Endothelial cell of umbilical vein (primary cell): ENCODE data around the gene KIF21B. TPM values are rescaled to one million over a fixed set of nuclear protein-coding genes. Genes with fewer than 3 reads are reported as not detected.

ENCODE experiments used
- BruUV-seq: library from RNA; stranded (reverse); fragments of 400-500 nt; replicated peaks from 2 replicates; lab custom pipeline; 2021; lab: Mats Ljungman, UMichigan
- CTCF ChIA-PET: fragments of 300-600, 350-600 bp; sonication (Branson Sonifier 250); formaldehyde crosslinking; loops from one replicate; lab custom pipeline; 2021; ENCODE audit warnings: antibody characterized with exemption, inconsistent platforms; lab: Charles Lee
- POLR2A ChIA-PET: fragments of 300-600, 350-600 bp; sonication (Branson Sonifier 250); formaldehyde crosslinking; loops from one replicate; lab custom pipeline; 2021; ENCODE audit warnings: antibody characterized with exemption, inconsistent platforms; lab: Charles Lee
- DNase-seq: peaks from one replicate; pipeline ENCODE4 v3.0.0-alpha.2; 2011; ENCODE audit warnings: low read depth, low spot score
- FAIRE-seq: peaks from 2 replicates; lab custom pipeline; 2011; peaks lifted over from hg19 to GRCh38; lab: Jason Lieb, UNC
- H2AFZ ChIP-seq: 2 replicates; pipeline ENCODE4 v1.6.0; 2012; ENCODE audit warnings: low read depth, low read length, control low read depth, inconsistent platforms
- H3K27ac ChIP-seq: 2 replicates; pipeline ENCODE4 v1.5.1; 2011; ENCODE audit warnings: low read depth, mild to moderate bottlenecking, control low read depth, low read length, moderate library complexity; ENCODE audit not compliant: insufficient read depth
- H3K27me3 ChIP-seq, 2 experiments: 2 replicates each; pipeline versions ENCODE4 v1.6.0 to v1.6.1; 2011; ENCODE audit warnings: low read length in 2 of 2, mixed read lengths in 1 of 2; ENCODE audit not compliant: control insufficient read depth in 2 of 2, insufficient read depth in 2 of 2
- H3K36me3 ChIP-seq, 2 experiments: 2 replicates in 1 of 2; 3 replicates in 1 of 2; pipeline ENCODE4 v1.5.1; 2011; ENCODE audit warnings: low read length in 2 of 2, mild to moderate bottlenecking in 1 of 2, moderate library complexity in 1 of 2; ENCODE audit not compliant: control insufficient read depth in 2 of 2, insufficient read depth in 2 of 2; ENCODE audit errors: extremely low read depth in 1 of 2
- H3K4me1 ChIP-seq: 3 replicates; pipeline ENCODE4 v1.5.1; 2011; ENCODE audit warnings: mild to moderate bottlenecking, low read length; ENCODE audit not compliant: control insufficient read depth, insufficient read depth; ENCODE audit errors: extremely low read depth
- H3K4me2 ChIP-seq: 2 replicates; pipeline ENCODE4 v1.6.1; 2011; ENCODE audit warnings: low read length, control low read depth, mixed read lengths; ENCODE audit not compliant: insufficient read depth
- H3K4me3 ChIP-seq, 3 experiments: fragments of 200-600 bp in 1 of 3; sonication (generic), shearing (Covaris generic) in 1 of 3; replicated peaks in 1 of 3; 2 replicates each; pipeline ENCODE4 v1.5.1; 2011 to 2016; ENCODE audit warnings: control low read depth in 3 of 3, low read length in 3 of 3, mild to moderate bottlenecking in 2 of 3, inconsistent platforms in 1 of 3, low read depth in 1 of 3, moderate library complexity in 1 of 3; ENCODE audit not compliant: insufficient read depth in 1 of 3
- H3K79me2 ChIP-seq: 2 replicates; pipeline ENCODE4 v1.6.0; 2012; ENCODE audit warnings: low read length, inconsistent platforms; ENCODE audit not compliant: control insufficient read depth, insufficient read depth
- H3K9ac ChIP-seq: replicated peaks from 2 replicates; pipeline ENCODE3; 2011; ENCODE audit warnings: low read length, control low read depth; ENCODE audit not compliant: insufficient read depth; ENCODE audit errors: extremely low read depth
- H3K9me1 ChIP-seq: replicated peaks from 3 replicates; pipeline ENCODE4 v1.6.0; 2011; ENCODE audit warnings: mild to moderate bottlenecking, low read length; ENCODE audit not compliant: control insufficient read depth, insufficient read depth; ENCODE audit errors: extremely low read depth
- H3K9me3 ChIP-seq: replicated peaks from 2 replicates; pipeline ENCODE4 v1.5.1; 2012; ENCODE audit warnings: low read length, inconsistent platforms; ENCODE audit not compliant: control insufficient read depth, insufficient read depth
- H4K20me1 ChIP-seq: replicated peaks from 2 replicates; pipeline ENCODE3; 2011; ENCODE audit warnings: mild to moderate bottlenecking, low read length; ENCODE audit not compliant: control insufficient read depth, insufficient read depth; ENCODE audit errors: extremely low read depth
- CTCF ChIP-seq, 2 donors: IDR thresholded peaks; 1 replicate in 1 of 2; 2 replicates in 1 of 2; pipeline ENCODE4 v1.5.1; 2011; ENCODE audit warnings: low read length in 2 of 2, mild to moderate bottlenecking in 2 of 2, moderate library complexity in 2 of 2, control low read depth in 1 of 2, inconsistent platforms in 1 of 2, low read depth in 1 of 2; ENCODE audit not compliant: insufficient read depth in 1 of 2; ENCODE audit errors: extremely low read depth in 1 of 2
- EZH2 ChIP-seq: IDR thresholded peaks from 2 replicates; pipeline ENCODE4 v1.6.1; 2012; ENCODE audit warnings: borderline replicate concordance, low read depth, mild to moderate bottlenecking, moderate library complexity, low read length, inconsistent platforms; ENCODE audit not compliant: severe bottlenecking
- FOS ChIP-seq: IDR thresholded peaks from 2 replicates; pipeline ENCODE4 v1.6.1; 2011; ENCODE audit warnings: mild to moderate bottlenecking, low read length, moderate library complexity, borderline replicate concordance; ENCODE audit not compliant: insufficient read depth
- GATA2 ChIP-seq: IDR thresholded peaks from 2 replicates; pipeline ENCODE4 v1.7.0; 2011; ENCODE audit warnings: low read depth, mild to moderate bottlenecking, moderate library complexity, mixed read lengths, low read length; ENCODE audit not compliant: insufficient read length, insufficient read depth
- JUN ChIP-seq: IDR thresholded peaks from 2 replicates; pipeline ENCODE4 v1.6.1; 2011; ENCODE audit warnings: borderline replicate concordance, low read depth; ENCODE audit not compliant: insufficient read length, insufficient read depth
- MAX ChIP-seq: IDR thresholded peaks from 2 replicates; pipeline ENCODE4 v1.6.1; 2011; ENCODE audit not compliant: insufficient read depth, insufficient read length
- MYC ChIP-seq: IDR thresholded peaks from one replicate; pipeline ENCODE4 v1.6.1; 2011; ENCODE audit warnings: mild to moderate bottlenecking, low read depth, low read length
- POLR2A ChIP-seq: IDR thresholded peaks from 2 replicates; pipeline ENCODE4 v1.6.1; 2012; ENCODE audit warnings: low read depth, mild to moderate bottlenecking, control low read depth, low read length
- POLR2AphosphoS5 ChIP-seq: IDR thresholded peaks from 2 replicates; pipeline ENCODE4 v1.6.1; 2012; ENCODE audit warnings: low read depth, mild to moderate bottlenecking, control low read depth, low read length, moderate library complexity; ENCODE audit not compliant: insufficient read depth
- dilution Hi-C: fragments of 300-500 bp; cut with MboI; formaldehyde crosslinking; loops from one replicate; pipeline ENCODE4 v1.15.0; 2019; ENCODE audit warnings: low sequenced_read_pairs; ENCODE audit not compliant: extremely low pct_ligation_motif_present
- intact Hi-C: fragments of 100-400 bp; cut with micrococcal nuclease; formaldehyde crosslinking; loops from one replicate; pipeline ENCODE4 v1.10.0; 2022
- polyA plus RNA-seq, 4 experiments: library from polyadenylated mRNA; depleted of rRNA in 3 of 4; stranded (reverse) in 3 of 4; unstranded in 1 of 4; fragments of >200 nt; gene quantifications; 2 replicates each; pipeline versions ENCODE4 v1.2.1 to v1.2.3, GENCODE V29; 2011 to 2012; ENCODE audit warnings: missing spikeins in 1 of 4
- total RNA-seq: library from RNA; stranded (reverse); gene quantifications from 2 replicates; pipeline ENCODE4 v1.2.3, GENCODE V29; 2021

The KIF21B gene
- total and polyA plus RNA-seq, 2 donors (not counting 3 experiments of a cell fraction or from before 2014, with no cell fraction given): 1.9 to 4.4 TPM

DNA sequence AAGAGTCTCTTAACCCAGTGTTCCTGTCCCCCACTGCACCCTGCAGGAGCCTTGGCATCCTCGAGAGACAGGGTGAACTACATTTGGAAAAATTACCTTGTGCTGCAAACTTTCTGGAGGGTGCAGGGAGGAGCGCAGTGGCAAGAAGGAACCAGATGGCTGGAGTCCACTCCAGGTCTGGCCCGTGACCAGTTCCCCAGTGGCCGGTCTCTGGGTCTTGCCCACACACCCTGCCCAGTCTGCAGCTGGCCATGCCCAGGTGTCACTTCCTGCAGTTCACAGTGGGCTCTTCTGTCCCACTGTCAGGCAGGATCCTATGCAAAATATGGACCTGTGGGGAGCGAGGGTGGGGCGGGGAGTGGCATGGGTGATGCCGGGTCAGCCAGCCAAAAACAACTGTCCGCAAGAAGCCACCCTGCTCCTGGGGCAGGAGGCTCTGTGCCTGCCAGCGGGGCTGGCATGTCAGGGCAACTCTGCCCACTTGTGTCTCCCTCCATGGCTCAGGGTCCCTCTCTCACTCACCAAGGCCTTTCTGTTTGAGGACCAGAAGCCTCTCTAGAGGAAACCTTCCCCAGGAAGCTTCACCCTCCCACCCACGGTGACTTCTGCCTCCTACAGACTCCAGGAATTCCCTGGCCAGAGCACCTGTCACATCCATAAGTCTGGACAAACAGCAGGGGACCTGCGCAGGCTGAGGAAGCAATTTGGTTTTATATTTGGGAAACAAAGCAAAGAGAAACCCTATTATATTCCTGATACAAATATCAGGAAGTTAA is 55.6 kb downstream of the KIF21B start:
- ChIA-PET CTCF (interaction anchor here (0.9 kb wide), 1 partner anchor 409 kb away, joined by 4 read pairs; no protein-coding TSS in a partner anchor), POLR2A (no interaction called here)
- intact Hi-C loops: no loop called here
- Histone ChIP-seq H3K9me3 (no peaks in the 10 kb centered on the region), H3K27me3 (peaks cover 0 to 1% of the 10 kb centered on the region in 2 experiments), H3K4me2 (no peak overlapping the region), H2AFZ (no peak overlapping the region), H3K79me2 (no peaks in the 10 kb centered on the region), H3K4me1 (no peaks in the 10 kb centered on the region), H3K4me3 (no peak overlapping the region), H4K20me1 (no peaks in the 10 kb centered on the region), H3K27ac (no peak overlapping the region), H3K9me1 (no peaks in the 10 kb centered on the region), H3K36me3 (no peaks in the 10 kb centered on the region), H3K9ac (no peak overlapping the region)
- TF ChIP-seq GATA2: no peak
- TF ChIP-seq CTCF (IDR thresholded peaks at IDR 0.05; ENCODE audit: extremely low read depth in 1 of 2, insufficient read depth in 1 of 2, low read depth in 1 of 2, low read length in 2 of 2): no peak
- TF ChIP-seq POLR2AphosphoS5: no peak
- TF ChIP-seq MYC: no peak
- TF ChIP-seq JUN: no peak
- TF ChIP-seq FOS: no peak
- no peak for TF ChIP-seq POLR2A
- TF ChIP-seq MAX: no peak
- TF ChIP-seq EZH2: no peak
- DNase-seq (no peak), FAIRE-seq (no peak)
- dilution Hi-C loops: no loop called here
- BruUV-seq: no TSS peak
